Dermis blood vessel endothelial cell (primary cell): ENCODE measurements around the gene FBXL7. TPM values are rescaled to one million over a fixed set of nuclear protein-coding genes. Genes with fewer than 3 reads are reported as not detected.
A peak's percentile ranks its signal among the peaks of the same experiment; 100 is the strongest.

Experiments
- DNase-seq: peaks from one replicate; pipeline ENCODE4 v3.0.0; 2010
- total RNA-seq: library from RNA; depleted of rRNA; stranded (reverse); fragments of >200 nt; gene quantifications from 2 replicates; pipeline ENCODE4 v1.2.3, GENCODE V29; 2014

Gene FBXL7
- total RNA-seq, 1 donor from 2014 or later: 15.5 TPM

GRCh38 chr5:15680455-15680854 is 180.5 kb downstream of the FBXL7 start:
- DNase-seq: no peak

- DNase-seq: no peak
These were observed 182.1 kb downstream of the FBXL7 start for GRCh38 chr5:15682122-15682521.

- DNase-seq: no peak
These were observed 182.6 kb downstream of the FBXL7 start for GRCh38 chr5:15682566-15682965.

GRCh38 chr5:15683332-15683731 is 183.4 kb downstream of the FBXL7 start:
- peak; percentile 70 for DNase-seq

DNA sequence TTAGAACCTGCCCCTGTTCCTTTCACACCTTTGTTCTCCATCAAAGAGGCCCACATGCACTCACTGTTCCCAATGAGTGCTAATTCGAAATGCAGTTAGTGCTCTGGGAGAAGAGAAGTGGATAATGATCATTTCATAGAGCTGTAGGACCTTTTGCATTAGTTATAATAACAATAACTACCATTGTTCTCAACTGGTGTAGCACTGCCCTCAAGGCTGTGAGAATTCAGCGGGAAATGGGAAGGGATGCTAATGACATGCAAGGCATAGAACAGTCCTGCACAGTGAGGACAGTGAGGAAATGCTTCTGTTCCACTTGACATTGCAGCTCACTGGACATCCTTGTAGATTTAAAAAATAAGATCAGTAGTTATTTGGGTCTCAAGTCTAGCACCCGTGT is 187.4 kb downstream of the FBXL7 start:
- no peak for DNase-seq

- no peak for DNase-seq
These were observed 189.9 kb downstream of the FBXL7 start for GRCh38 chr5:15689836-15690235.

DNA sequence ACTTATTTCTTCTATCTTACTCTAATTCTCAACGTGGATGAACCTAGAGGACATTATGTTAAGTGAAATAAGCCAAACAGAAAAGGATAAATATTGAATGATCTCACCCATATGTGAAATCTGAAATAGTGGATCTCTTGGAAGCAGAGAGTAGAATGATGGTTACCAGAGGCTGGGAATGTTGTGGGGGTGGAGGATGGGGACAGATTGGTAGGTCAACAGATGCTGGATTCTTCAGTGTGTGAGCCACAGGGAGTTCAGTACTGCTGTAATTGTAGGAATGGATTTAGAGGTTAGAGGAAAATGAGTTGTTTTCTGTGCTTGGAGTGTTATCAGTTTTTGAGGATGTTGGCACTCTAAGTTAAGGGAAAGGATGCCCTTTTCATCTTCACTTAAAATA is 190.6 kb downstream of the FBXL7 start:
- no peak for DNase-seq

GRCh38 chr5:15691521-15691920 is 191.5 kb downstream of the FBXL7 start:
- no peak for DNase-seq

DNA sequence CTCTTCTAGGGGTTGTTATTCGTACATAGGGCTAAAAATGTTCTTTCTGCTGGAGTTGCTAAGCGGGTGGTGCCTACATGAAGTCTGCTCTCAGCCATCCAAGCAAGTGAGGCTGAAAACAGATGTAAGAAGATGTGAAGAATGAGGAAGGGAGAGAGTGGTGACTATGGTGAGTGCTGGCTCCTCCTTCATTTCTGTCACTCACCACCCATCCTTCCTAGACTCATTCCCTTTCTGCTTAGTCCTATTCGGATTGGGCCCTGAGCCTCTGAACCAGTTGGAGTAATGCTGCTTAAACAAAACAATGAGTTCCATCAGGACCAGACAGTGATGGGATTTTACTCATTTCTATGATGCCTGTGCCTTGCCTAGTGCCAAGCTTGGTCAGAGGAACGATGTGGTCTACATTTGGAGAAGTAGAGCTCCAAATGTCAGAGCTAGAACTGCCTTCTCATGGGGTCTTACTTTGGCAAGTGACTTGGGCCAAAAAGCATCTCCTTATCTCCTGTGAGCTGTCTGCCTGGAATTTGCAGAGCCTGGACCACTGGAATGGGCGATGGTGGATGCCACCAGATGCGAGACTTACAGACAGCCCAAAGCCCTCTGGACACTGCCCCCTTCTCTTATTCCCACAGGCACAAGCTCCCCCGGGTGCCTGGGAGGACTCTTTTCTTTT is 192.9 kb downstream of the FBXL7 start:
- DNase-seq: no peak

DNA sequence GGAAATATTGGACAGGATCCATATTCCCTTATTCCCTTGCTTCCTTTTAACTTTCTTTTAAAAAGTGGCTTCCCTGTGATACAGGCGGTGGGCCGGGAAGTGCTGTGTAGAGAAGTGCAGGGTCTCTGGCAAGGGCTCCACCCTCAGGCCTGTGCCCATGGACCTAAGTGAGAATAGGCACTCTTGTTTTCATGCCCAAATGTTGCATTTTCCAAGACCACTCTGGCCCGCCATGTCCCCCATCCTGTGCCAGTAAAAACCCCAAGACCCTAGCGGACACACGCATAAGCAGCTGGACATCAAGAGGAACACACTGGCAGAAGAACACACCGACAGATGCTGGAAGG is 193.4 kb downstream of the FBXL7 start:
- DNase-seq: no peak

- DNase-seq: no peak
These were observed 194.0 kb downstream of the FBXL7 start for GRCh38 chr5:15693933-15694332.

DNA sequence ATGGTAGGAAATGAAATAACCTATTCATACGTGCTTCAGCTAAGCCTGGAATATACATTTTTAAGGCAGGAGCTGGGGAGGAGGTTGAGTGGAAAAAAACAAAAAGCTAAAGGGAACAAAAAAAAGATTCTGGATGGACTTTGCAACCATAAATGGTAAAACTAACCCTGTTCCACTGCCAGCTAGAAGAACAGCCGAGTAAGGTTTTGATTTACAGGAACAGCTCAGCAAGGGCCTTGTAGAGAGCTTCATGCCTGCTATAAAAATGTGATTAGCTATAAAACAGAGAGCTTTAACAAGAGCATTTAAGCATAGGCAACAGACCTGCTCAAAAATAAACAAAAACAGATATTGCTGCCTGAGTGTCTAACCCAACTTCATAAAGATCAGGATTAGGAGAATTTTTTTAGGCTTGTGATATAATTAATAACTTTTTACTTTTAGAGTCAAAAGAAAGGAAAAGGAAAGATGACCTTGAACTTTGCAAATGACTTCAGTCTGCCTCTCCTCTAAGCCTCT is 194.8 kb downstream of the FBXL7 start:
- no peak for DNase-seq

DNA sequence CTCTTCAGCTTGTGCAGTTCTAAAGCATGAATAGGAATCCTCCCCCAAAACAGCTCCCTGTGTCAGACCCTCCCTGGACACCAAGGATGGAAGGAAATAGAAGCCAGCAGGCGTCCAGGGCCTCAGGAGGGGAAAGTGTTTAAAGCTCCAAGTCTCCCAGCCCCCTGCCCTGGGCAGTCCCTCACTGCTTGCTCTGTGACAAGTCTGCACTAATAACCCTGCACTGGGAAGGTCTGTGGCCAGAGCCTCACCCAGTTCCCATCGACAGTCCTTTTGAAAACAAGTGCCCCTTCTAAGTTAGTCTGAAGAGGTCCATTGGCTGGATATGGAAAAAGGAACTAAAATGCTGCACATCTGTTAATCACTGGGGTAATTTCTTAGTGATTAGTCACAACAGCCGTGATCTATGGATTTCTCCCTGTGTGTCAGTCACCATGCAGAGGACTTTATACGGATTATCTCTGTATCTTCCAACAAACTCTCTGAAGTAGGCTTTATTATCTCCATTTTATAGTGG is 195.3 kb downstream of the FBXL7 start:
- peak; percentile 13 for DNase-seq

GRCh38 chr5:15700373-15700772 is 200.4 kb downstream of the FBXL7 start:
- DNase-seq: no peak

GRCh38 chr5:15702102-15702501 is 202.1 kb downstream of the FBXL7 start:
- no peak for DNase-seq

DNA sequence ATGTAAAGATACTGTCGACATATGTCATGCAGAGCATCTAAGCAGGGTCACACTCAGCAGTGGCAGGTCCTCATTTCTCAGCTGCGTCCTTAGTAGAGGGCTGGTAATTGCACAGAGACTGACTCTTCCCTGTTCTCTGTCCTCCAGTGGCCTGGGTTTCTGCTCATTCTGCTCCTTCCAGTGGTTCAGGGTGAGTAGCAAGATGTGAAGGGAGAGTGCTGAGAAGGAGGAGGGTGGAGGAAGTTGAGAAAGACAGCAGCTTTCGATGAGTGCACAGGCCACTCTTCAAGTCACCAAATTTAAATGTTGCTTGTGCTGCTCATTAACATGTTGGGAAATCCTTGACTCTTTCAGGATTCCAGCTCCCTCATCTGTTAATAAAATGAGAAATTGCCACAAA is 203.9 kb downstream of the FBXL7 start:
- no peak for DNase-seq

- no peak for DNase-seq
These were observed 204.5 kb downstream of the FBXL7 start for GRCh38 chr5:15704397-15704947.

GRCh38 chr5:15707631-15708030 is 207.7 kb downstream of the FBXL7 start:
- no peak for DNase-seq

DNA sequence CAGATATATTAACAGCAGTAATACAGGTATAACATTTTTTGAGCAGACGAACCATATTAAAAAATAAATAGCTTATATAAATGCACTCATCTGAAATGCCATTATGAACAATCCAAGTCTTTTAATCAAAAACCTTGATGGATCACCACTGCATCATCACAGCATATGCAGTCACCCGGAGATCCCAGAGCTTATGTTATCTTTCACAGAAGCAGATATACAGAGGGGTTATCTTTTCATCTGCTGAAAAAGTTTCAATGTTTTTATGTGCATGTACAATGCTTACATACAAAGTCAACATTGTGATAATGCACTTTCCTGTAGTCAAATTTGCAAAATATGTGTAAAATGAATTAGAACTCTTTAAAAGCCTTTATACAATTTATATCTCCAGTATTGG is 211.9 kb downstream of the FBXL7 start:
- DNase-seq: no peak

- no peak for DNase-seq
These were observed 215.6 kb downstream of the FBXL7 start for GRCh38 chr5:15715535-15715934.

DNA sequence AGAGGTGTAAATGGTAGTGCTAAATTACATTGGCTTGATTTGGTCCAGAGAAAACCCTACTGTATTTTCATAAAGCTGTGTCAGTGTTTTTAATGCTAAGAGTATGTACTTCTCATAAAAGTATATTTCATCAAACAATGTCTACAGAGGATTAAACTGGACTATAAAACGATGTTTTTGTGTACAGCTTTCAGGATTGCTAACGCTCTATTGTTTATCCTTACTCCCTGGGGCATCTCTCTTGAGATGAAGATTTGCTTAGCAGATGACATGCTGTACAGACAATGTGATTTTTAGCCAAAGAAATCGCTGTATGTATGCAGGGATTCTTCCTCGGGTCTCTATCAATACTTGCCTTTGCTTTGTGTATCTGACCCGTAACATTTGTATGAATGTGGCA is 216.0 kb downstream of the FBXL7 start:
- DNase-seq: no peak

- peak; percentile 14 for DNase-seq
These were observed 217.0 kb downstream of the FBXL7 start for GRCh38 chr5:15717001-15717400.

DNA sequence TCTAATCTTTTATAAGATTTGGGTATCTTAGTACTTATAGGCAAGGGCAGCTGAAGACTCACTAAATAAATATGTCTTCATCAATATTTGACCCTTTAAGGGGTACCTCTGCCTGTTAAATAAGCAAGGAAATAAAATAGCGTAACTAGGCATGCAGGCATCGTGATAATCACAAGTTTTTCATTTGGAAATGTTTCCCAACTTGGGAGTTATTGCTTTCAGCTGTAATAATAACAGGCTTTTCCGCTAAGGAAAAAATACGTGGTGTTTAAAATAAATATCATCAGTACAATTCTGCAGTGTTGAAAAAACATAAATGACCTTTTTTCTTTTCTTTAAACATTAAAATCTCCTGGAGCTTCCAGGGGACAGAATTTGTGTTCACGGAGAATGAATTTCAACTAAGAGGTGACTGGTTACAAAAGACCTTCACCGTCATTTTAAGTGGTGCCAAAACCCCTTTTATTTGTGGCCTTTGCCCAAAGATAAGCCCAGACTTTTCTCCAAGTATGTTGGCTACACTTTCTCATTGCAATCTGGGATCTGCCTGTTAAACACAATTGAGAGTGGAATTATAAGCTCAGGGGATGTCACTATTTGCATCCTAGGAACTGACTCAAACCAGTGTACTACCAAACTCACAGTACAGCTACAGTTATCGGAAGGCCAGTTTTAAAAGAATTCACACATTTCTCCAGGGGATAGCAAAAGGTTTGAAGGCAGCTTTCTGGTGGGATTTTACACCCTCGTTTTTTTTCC is 218.6 kb downstream of the FBXL7 start:
- peak; percentile 34 for DNase-seq

- peak; percentile 47 for DNase-seq
These were observed 219.8 kb downstream of the FBXL7 start for GRCh38 chr5:15719784-15720183.
